HG03103 (cell line): Measurements from ENCODE around the gene PNPLA6.
"Not testable (repeated sequence)": the region's sequence is repeated elsewhere in the genome, so short reads cannot be mapped to it uniquely, and the experiment has no call there.

Source experiments
- ATAC-seq: cut with Tn5 transposase; IDR thresholded peaks from one replicate; pipeline ENCODE4 v1.9.1; 2021; ENCODE audit warnings: low read depth; ENCODE audit not compliant: unreplicated experiment

Gene PNPLA6

DNA sequence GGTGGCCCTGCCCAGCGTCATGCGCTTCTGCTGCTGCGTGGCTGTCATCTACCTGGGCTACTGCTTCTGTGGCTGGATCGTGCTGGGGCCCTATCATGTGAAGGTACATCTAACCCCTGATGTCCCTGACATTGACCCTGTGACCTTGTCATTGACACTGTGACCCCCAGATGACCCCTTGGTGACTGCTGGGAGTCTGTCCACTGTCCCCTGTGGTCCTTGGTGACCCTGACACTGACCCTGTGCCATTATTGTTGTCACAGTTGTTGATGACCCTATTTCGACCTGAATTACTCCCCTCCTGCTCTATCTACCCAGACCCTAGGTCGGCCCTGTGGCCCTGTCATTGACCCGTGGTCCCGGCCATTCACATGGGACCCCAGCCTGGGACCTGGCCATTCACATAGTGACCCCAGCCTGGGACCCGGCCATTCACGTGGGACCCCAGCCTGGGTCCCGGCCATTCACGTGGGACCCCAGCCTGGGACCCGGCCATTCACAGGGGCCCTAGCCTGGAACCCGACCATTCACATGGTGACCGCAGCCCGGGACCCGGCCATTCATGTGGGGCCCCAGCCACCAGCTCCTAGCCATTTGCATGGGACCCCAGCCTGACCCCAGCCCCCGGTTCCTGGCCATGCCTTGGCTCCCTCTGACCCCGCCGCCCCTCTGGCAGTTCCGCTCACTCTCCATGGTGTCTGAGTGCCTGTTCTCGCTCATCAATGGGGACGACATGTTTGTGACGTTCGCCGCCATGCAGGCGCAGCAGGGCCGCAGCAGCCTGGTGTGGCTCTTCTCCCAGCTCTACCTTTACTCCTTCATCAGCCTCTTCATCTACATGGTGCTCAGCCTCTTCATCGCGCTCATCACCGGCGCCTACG is 5.7 kb upstream of the PNPLA6 start:
- ATAC-seq, result no peak

GRCh38 chr19:7533281-7533885 is 2.1 kb upstream of the PNPLA6 start:
- ATAC-seq, result no peak

- no peak for ATAC-seq
Observed at GRCh38 chr19:7533925-7534480, 1.5 kb upstream of the PNPLA6 start.

GRCh38 chr19:7534531-7535046 is 928 bp upstream of the PNPLA6 start:
- ATAC-seq, result no peak

GRCh38 chr19:7535998-7536695 is 630 bp downstream of the PNPLA6 start:
- ATAC-seq, result no peak

DNA sequence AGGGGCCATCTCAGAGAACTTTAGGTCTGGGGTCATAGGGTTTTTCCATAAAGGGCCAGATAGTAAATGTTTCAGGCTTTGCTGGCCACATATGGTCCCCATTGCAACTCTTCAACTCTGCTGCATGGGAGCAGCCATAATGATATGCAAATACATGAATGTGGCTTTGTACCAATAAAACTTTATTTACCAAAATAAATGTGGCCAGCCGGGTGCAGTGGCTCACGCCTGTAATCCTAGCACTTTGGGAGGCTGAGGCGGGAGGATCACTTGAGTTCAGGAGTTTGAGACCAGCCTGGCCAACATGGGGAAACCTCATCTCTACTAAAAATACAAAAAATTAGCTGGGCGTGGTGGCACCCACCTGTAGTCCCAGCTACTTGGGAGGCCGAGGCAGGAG is 3.5 kb downstream of the PNPLA6 start:
- not testable (repeated sequence) for ATAC-seq

DNA sequence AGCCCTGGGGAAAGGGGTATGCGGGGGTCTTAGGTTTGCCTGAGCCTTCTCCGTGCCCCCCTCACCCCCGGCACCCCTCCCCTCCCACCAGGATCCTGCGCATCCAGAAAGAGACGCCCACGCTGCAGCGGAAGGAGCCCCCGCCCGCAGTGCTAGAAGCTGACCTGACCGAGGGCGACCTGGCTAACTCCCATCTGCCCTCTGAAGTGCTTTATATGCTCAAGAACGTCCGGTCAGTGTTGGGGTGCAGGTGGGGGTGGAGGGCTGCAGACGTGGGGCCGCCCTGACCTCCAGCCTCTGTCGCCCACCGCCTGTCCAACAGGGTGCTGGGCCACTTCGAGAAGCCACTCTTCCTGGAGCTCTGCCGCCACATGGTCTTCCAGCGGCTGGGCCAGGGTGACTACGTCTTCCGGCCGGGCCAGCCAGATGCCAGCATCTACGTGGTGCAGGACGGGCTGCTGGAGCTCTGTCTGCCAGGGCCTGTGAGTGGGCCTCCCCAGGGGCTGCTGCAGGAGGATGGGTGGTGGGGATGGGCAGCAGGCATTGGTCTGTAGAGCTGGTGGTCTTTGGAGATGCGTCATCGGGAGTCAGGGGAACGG is 4.4 kb downstream of the PNPLA6 start:
- ATAC-seq, result no peak

- no peak for ATAC-seq
Observed at GRCh38 chr19:7540761-7541474, 5.4 kb downstream of the PNPLA6 start.

GRCh38 chr19:7541475-7541824 is 5.9 kb downstream of the PNPLA6 start:
- no peak for ATAC-seq

DNA sequence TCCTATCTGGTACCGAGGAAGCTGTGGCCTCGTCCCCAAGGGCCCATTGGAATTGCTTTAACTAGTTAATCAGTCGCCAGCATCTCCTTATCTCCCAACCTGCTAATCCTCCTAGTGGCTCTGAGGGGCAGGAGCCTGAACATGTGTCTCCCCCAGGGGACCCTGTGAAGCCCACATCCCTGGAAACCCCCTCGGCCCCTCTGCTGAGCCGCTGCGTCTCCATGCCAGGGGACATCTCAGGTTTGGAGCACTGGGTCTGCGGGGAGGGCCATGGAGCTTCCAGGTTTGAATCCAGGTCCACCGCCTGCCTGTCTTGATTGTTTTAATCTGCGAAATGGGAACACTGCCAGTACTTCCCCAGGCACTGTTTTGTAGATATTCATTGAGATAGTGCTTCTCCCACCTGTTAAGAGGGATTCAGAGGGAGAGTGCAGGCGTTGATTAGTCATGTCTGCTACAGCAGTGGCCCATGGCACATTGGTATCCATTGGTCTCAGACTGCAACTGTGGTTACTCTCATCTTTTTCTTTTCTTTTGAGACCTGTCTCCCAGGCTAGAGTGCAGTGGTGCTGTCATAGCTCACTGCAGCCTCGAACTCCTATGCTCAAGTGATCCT is 6.4 kb downstream of the PNPLA6 start:
- no peak for ATAC-seq

- ATAC-seq, result no peak
Observed at GRCh38 chr19:7542556-7543348, 7.2 kb downstream of the PNPLA6 start.

- no peak for ATAC-seq
Observed at GRCh38 chr19:7544626-7545025, 9.1 kb downstream of the PNPLA6 start.

- ATAC-seq, result no peak
Observed at GRCh38 chr19:7545300-7545699, 9.8 kb downstream of the PNPLA6 start.

DNA sequence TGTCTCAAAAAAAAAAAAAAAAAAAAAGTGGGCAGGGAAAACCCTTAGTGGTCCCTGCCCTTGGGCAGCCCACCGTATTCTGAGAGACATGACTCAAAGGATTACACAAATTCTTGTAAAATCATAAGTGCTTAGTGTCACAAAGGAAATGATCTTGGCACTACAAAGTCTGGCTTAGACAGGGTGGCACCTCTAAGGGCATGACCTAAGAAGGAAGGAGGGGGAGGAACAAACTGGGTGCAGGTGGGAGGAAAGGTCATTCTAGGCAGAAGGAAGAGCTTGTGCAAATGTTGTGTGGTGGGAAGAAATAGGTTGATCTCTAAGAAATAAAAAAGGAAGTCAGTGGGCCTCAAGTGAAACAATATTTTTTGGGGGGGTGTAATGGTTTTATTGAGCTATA is 10.4 kb downstream of the PNPLA6 start:
- ATAC-seq, result no peak

DNA sequence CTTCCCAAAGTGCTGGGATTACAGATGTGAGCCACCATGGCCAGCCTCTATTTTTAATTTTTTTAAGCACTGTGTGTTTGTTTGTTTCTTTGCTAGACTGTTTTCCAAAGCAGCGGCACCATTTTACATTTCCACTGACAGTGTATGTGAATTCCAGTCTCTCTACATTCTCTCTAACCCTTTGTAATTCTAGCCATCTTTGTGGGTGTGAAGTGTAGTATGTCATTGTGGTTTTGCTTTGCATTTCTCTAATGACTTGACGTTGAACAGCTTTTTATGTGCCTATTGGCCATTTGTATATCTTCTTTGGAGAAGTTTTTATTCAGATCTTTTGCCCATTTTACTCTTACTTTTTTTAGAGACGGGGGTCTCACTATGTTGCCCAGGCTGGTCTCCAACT is 11.6 kb downstream of the PNPLA6 start:
- no peak for ATAC-seq

DNA sequence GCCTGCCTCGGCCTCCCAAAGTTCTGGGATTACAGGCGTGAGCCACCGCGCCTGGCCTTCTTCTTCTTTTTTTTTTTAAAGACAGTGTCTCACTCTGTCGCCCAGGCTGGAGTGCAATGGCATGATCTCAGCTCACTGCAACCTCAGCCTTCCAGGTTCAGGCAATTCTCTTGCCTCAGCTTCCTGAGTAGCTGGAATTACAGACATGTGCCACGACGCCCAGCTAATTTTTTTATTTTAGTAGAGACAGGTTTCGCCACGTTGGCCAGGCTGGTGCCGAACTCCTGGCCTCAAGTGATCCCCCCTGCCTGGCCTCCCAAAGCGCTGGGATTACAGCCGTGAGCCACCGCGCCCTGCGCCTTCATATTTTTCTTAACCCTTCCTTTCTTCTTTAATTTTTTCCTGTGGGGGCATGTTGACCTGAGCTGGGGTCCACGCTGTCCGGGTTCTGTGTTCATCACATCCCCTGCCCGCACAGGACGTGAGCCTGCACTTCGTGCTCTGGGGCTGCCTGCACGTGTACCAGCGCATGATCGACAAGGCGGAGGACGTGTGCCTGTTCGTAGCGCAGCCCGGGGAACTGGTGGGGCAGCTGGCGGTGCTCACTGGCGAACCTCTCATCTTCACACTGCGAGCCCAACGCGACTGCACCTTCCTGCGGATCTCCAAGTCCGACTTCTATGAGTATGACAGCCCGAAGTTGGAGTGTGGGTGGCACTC is 14.1 kb downstream of the PNPLA6 start:
- no peak for ATAC-seq

DNA sequence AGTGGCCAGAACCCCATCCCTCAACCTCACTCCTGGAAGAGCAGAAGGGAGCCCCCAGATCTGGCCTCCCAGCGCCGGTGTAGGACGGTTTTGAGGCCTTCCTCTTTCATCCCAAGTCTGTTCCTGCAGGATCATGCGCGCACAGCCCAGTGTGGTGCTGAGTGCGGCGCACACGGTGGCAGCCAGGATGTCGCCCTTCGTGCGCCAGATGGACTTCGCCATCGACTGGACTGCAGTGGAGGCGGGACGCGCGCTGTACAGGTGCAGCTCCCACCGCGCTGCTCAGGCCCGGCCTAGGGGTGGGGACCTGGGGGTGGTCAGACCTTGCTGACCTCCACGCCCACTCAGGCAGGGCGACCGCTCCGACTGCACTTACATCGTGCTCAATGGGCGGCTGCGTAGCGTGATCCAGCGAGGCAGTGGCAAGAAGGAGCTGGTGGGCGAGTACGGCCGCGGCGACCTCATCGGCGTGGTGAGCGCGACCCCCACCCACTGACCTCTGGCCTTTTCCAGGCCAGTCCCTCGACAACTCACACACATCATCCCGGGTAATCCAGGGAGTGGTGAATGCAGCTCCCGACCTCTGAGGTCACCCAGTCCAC is 14.8 kb downstream of the PNPLA6 start:
- ATAC-seq, result no peak
